ENCODE data around the gene CENPK. TPM values are rescaled to one million over a fixed set of nuclear protein-coding genes. Genes with fewer than 3 reads are reported as not detected.

Gene CENPK
- total RNA-seq, 1 experiment from 2014 or later = 46.0 TPM

DNA sequence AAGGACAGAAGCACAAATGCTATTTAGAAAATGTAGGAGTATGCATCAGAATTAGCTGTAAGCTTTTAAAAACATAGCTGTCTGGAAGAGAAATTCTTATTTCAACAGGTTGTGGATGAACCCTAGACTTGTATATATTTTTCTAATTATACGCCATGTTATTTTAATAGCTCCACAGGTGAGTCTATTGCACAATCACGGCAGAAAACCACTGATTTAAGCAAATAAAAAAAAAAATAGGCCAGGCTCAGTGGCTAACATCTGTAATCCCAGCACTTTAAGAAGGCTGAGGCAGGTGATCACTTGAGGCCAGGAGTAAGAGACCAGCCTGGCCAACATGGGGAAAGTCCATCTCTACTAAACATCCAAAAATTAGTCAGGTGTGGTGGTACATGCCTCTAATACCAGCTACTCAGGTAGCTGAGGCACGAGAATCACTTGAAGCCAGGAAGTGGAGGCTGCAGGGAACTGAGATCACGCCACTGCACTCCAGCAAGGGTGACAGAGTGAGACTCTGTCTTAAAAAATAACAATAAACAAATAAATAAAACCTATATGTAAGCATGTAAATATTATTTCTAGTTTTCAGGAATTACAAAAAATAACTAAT lies 49.4 kb upstream of the CENPK start:
- WGBS (ENCODE audit: extremely low coverage, insufficient read length, low lambda C conversion rate) = no CpG with 5 or more reads among the region's 4 CpGs
- no peaks in the 10 kb centered on the region for H3K79me2 ChIP-seq (ENCODE audit: insufficient read depth, low read length)
- H4K91ac ChIP-seq (ENCODE audit: insufficient read length, low read depth, low read length) = no peak overlapping the region
- DNase-seq = no peak
- Mint-ChIP-seq H3K4me1 (no peaks in the 10 kb centered on the region), H3K27ac (no peak overlapping the region), H3K4me3 (no peak overlapping the region), H3K27me3 (ENCODE audit: low read depth) (no peaks in the 10 kb centered on the region), H3K9me3 (no peaks in the 10 kb centered on the region), H3K36me3 (ENCODE audit: insufficient read depth in 1 of 3, low read depth in 3 of 3) (peaks cover 5 to 47% (median 34%) of the 10 kb centered on the region in 3 experiments; a peak in 6 of 7 replicates)
- no peak overlapping the region for H3K4me2 ChIP-seq (ENCODE audit: insufficient read depth, insufficient read length, low read length)
- no peak overlapping the region for H3K27ac ChIP-seq (ENCODE audit: insufficient read length, low read depth, low read length)
- H3K9ac ChIP-seq (ENCODE audit: extremely low read depth, insufficient read length, low read length) = no peak overlapping the region
- no peaks in the 10 kb centered on the region for H3K79me1 ChIP-seq (ENCODE audit: insufficient read depth, low read depth, low read length, poor library complexity, severe bottlenecking)
- H3K23me2 ChIP-seq (ENCODE audit: insufficient read length, low read depth, low read length, poor library complexity, severe bottlenecking) = no peaks in the 10 kb centered on the region
- H2AK5ac ChIP-seq (ENCODE audit: insufficient read length, low read length) = no peak overlapping the region
- H3K18ac ChIP-seq (ENCODE audit: insufficient read length, low read depth, low read length) = no peak overlapping the region
- H4K8ac ChIP-seq (replicated peaks; ENCODE audit: insufficient read length, low read depth, low read length) = no peak overlapping the region
- H2BK120ac ChIP-seq (ENCODE audit: low read depth, low read length, poor library complexity, severe bottlenecking) = no peak overlapping the region
- H2BK12ac ChIP-seq (ENCODE audit: insufficient read length, low read depth, low read length) = no peak overlapping the region
- no peak overlapping the region for H4K5ac ChIP-seq (ENCODE audit: insufficient read length, low read depth, low read length)
- H2BK5ac ChIP-seq (ENCODE audit: insufficient read length, low read length) = no peak overlapping the region
- no peaks in the 10 kb centered on the region for H4K20me1 ChIP-seq (ENCODE audit: control insufficient read depth, insufficient read depth, insufficient read length)
- no peak overlapping the region for H2BK20ac ChIP-seq (ENCODE audit: low read depth, low read length, poor library complexity, severe bottlenecking)
- H2AFZ ChIP-seq (ENCODE audit: low read length) = no peak overlapping the region
- H3K56ac ChIP-seq (ENCODE audit: insufficient read length, low read depth, low read length) = no peak overlapping the region
- no peak overlapping the region for H3K14ac ChIP-seq (ENCODE audit: insufficient read depth, low read length)
- H3K27me3 ChIP-seq (ENCODE audit: insufficient read depth, low read length) = no peaks in the 10 kb centered on the region
- TF ChIP-seq, protein P1, sequence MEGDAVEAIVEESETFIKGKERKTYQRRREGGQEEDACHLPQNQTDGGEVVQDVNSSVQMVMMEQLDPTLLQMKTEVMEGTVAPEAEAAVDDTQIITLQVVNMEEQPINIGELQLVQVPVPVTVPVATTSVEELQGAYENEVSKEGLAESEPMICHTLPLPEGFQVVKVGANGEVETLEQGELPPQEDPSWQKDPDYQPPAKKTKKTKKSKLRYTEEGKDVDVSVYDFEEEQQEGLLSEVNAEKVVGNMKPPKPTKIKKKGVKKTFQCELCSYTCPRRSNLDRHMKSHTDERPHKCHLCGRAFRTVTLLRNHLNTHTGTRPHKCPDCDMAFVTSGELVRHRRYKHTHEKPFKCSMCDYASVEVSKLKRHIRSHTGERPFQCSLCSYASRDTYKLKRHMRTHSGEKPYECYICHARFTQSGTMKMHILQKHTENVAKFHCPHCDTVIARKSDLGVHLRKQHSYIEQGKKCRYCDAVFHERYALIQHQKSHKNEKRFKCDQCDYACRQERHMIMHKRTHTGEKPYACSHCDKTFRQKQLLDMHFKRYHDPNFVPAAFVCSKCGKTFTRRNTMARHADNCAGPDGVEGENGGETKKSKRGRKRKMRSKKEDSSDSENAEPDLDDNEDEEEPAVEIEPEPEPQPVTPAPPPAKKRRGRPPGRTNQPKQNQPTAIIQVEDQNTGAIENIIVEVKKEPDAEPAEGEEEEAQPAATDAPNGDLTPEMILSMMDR (conservative IDR thresholded peaks at IDR 0.05) = no peak
- H2BK15ac ChIP-seq (ENCODE audit: low read depth, low read length) = no peak overlapping the region
- H3K4ac ChIP-seq (ENCODE audit: low read depth, low read length) = no peak overlapping the region
- H3K9me3 ChIP-seq (ENCODE audit: control insufficient read depth, low read depth, low read length) = no peaks in the 10 kb centered on the region
- no peak overlapping the region for H3T11ph ChIP-seq (ENCODE audit: low read length)
- no peaks in the 10 kb centered on the region for H3K4me1 ChIP-seq (ENCODE audit: insufficient read depth, low read length)
- H3K23ac ChIP-seq (ENCODE audit: insufficient read length, low read depth, low read length) = no peak overlapping the region
